Measurements from ENCODE around the gene TCOF1. TPM values are rescaled to one million over a fixed set of nuclear protein-coding genes. Genes with fewer than 3 reads are reported as not detected.

Gene TCOF1
- polyA plus RNA-seq, 1 donor (not counting 4 experiments of a cell fraction or from before 2014, with no cell fraction given) = 13.6 TPM

GRCh38 chr5:150392680-150393079 is 35.2 kb downstream of the TCOF1 start:
- Histone ChIP-seq H3K9me3 (ENCODE audit: control insufficient read depth, low read depth, low read length) (no peaks in the 10 kb centered on the region), H3K4me1 (ENCODE audit: control insufficient read depth, extremely low read depth, insufficient read depth, low read length) (no peaks in the 10 kb centered on the region), H4K20me1 (ENCODE audit: control insufficient read depth, extremely low read depth, insufficient read depth, low read length) (no peaks in the 10 kb centered on the region), H3K27me3 (ENCODE audit: control insufficient read depth, extremely low read depth, insufficient read depth, low read length) (no peaks in the 10 kb centered on the region), H3K79me2 (ENCODE audit: control insufficient read depth, insufficient read depth, low read length) (no peaks in the 10 kb centered on the region), H3K9me1 (ENCODE audit: control insufficient read depth, extremely low read depth, insufficient read depth, low read length) (no peaks in the 10 kb centered on the region), H3K4me2 (ENCODE audit: control insufficient read depth, extremely low read depth, insufficient read depth, low read depth, low read length) (no peak overlapping the region), H2AFZ (ENCODE audit: control insufficient read depth, low read length) (no peak overlapping the region), H3K9ac (ENCODE audit: control insufficient read depth, extremely low read depth, insufficient read depth, low read length) (no peak overlapping the region), H3K27ac (ENCODE audit: control insufficient read depth, insufficient read depth, low read length) (no peak overlapping the region), H3K4me3 (ENCODE audit: control insufficient read depth in 2 of 3, extremely low read depth in 1 of 3, insufficient read depth in 2 of 3, low read depth in 1 of 3, low read length in 3 of 3) (no peak overlapping the region), H3K36me3 (ENCODE audit: control insufficient read depth in 2 of 2, extremely low read depth in 1 of 2, insufficient read depth in 2 of 2, low read length in 2 of 2) (peaks cover 42 to 83% of the 10 kb centered on the region in 2 experiments)
- DNase-seq (ENCODE audit: low read depth, low spot score) (no peak), FAIRE-seq (no peak)
- no peak for TF ChIP-seq EZH2 (IDR thresholded peaks at IDR 0.05; ENCODE audit: low read length)
- dilution Hi-C loops (cut with MboI; ENCODE audit: extremely low pct_ligation_motif_present, low sequenced_read_pairs) = no loop called here

- Histone ChIP-seq H3K27me3 (ENCODE audit: control insufficient read depth, extremely low read depth, insufficient read depth, low read length) (no peaks in the 10 kb centered on the region), H3K27ac (ENCODE audit: control insufficient read depth, insufficient read depth, low read length) (no peak overlapping the region), H3K4me2 (ENCODE audit: control insufficient read depth, extremely low read depth, insufficient read depth, low read depth, low read length) (no peak overlapping the region), H3K9me1 (ENCODE audit: control insufficient read depth, extremely low read depth, insufficient read depth, low read length) (no peaks in the 10 kb centered on the region), H3K79me2 (ENCODE audit: control insufficient read depth, insufficient read depth, low read length) (no peaks in the 10 kb centered on the region), H4K20me1 (ENCODE audit: control insufficient read depth, extremely low read depth, insufficient read depth, low read length) (no peaks in the 10 kb centered on the region), H3K9ac (ENCODE audit: control insufficient read depth, extremely low read depth, insufficient read depth, low read length) (no peak overlapping the region), H3K4me1 (ENCODE audit: control insufficient read depth, extremely low read depth, insufficient read depth, low read length) (no peaks in the 10 kb centered on the region), H3K9me3 (ENCODE audit: control insufficient read depth, low read depth, low read length) (no peaks in the 10 kb centered on the region), H3K36me3 (ENCODE audit: control insufficient read depth in 2 of 2, extremely low read depth in 1 of 2, insufficient read depth in 2 of 2, low read length in 2 of 2) (peaks cover 39 to 83% of the 10 kb centered on the region in 2 experiments), H2AFZ (ENCODE audit: control insufficient read depth, low read length) (no peak overlapping the region), H3K4me3 (ENCODE audit: control insufficient read depth in 2 of 3, extremely low read depth in 1 of 3, insufficient read depth in 2 of 3, low read depth in 1 of 3, low read length in 3 of 3) (no peak overlapping the region)
- dilution Hi-C loops (cut with MboI; ENCODE audit: extremely low pct_ligation_motif_present, low sequenced_read_pairs) = no loop called here
- no peak for DNase-seq (ENCODE audit: low read depth, low spot score)
- FAIRE-seq = no peak
- no peak for TF ChIP-seq EZH2 (IDR thresholded peaks at IDR 0.05; ENCODE audit: low read length)
- TF ChIP-seq CTCF (optimal IDR thresholded peaks at IDR 0.05 in 1 of 3, IDR thresholded peaks at IDR 0.05 in 1 of 3, conservative IDR thresholded peaks at IDR 0.05 in 1 of 3; ENCODE audit: extremely low read depth in 1 of 3, insufficient read depth in 2 of 3, low read length in 3 of 3) = no peak
Measured at GRCh38 chr5:150393096-150393645, 35.7 kb downstream of the TCOF1 start.

GRCh38 chr5:150394131-150394530 is 36.6 kb downstream of the TCOF1 start:
- H3K9me3 ChIP-seq (ENCODE audit: control insufficient read depth, low read depth, low read length) = no peaks in the 10 kb centered on the region
- peaks cover 42 to 81% of the 10 kb centered on the region in 2 experiments for H3K36me3 ChIP-seq (ENCODE audit: control insufficient read depth in 2 of 2, extremely low read depth in 1 of 2, insufficient read depth in 2 of 2, low read length in 2 of 2)
- no peak overlapping the region for H3K27ac ChIP-seq (ENCODE audit: control insufficient read depth, insufficient read depth, low read length)
- dilution Hi-C loops (cut with MboI; ENCODE audit: extremely low pct_ligation_motif_present, low sequenced_read_pairs) = no loop called here
- H3K79me2 ChIP-seq (ENCODE audit: control insufficient read depth, insufficient read depth, low read length) = no peaks in the 10 kb centered on the region
- H3K9ac ChIP-seq (ENCODE audit: control insufficient read depth, extremely low read depth, insufficient read depth, low read length) = no peak overlapping the region
- no peak overlapping the region for H3K4me3 ChIP-seq (ENCODE audit: control insufficient read depth in 2 of 3, extremely low read depth in 1 of 3, insufficient read depth in 2 of 3, low read depth in 1 of 3, low read length in 3 of 3)
- H3K4me1 ChIP-seq (ENCODE audit: control insufficient read depth, extremely low read depth, insufficient read depth, low read length) = no peaks in the 10 kb centered on the region
- DNase-seq (ENCODE audit: low read depth, low spot score) (no peak), FAIRE-seq (no peak)
- H2AFZ ChIP-seq (ENCODE audit: control insufficient read depth, low read length) = no peak overlapping the region
- H4K20me1 ChIP-seq (ENCODE audit: control insufficient read depth, extremely low read depth, insufficient read depth, low read length) = no peaks in the 10 kb centered on the region
- TF ChIP-seq CTCF (optimal IDR thresholded peaks at IDR 0.05 in 1 of 3, IDR thresholded peaks at IDR 0.05 in 1 of 3, conservative IDR thresholded peaks at IDR 0.05 in 1 of 3; ENCODE audit: extremely low read depth in 1 of 3, insufficient read depth in 2 of 3, low read length in 3 of 3) (no peak), EZH2 (IDR thresholded peaks at IDR 0.05; ENCODE audit: low read length) (no peak)
- H3K4me2 ChIP-seq (ENCODE audit: control insufficient read depth, extremely low read depth, insufficient read depth, low read depth, low read length) = no peak overlapping the region
- no peaks in the 10 kb centered on the region for H3K9me1 ChIP-seq (ENCODE audit: control insufficient read depth, extremely low read depth, insufficient read depth, low read length)
- no peaks in the 10 kb centered on the region for H3K27me3 ChIP-seq (ENCODE audit: control insufficient read depth, extremely low read depth, insufficient read depth, low read length)

Data from keratinocyte (primary cell).